Hepatocyte (in vitro differentiated cells): Measurements from ENCODE around the gene TPRKB.

ENCODE experiments used
- EZH2 ChIP-seq: fragments of 200-600 bp; sonication (generic); IDR thresholded peaks from 2 replicates; pipeline ENCODE4 v1.6.1; 2016; ENCODE audit warnings: antibody characterized with exemption, mild to moderate bottlenecking, borderline replicate concordance
- TF ChIP-seq, protein P1 (sequence below): fragments of 200-600 bp; sonication (generic); IDR thresholded peaks from 2 replicates; pipeline ENCODE4 v1.5.1; 2016; ENCODE audit warnings: antibody characterized with exemption, mild to moderate bottlenecking; ENCODE audit not compliant: poor library complexity

DNA sequence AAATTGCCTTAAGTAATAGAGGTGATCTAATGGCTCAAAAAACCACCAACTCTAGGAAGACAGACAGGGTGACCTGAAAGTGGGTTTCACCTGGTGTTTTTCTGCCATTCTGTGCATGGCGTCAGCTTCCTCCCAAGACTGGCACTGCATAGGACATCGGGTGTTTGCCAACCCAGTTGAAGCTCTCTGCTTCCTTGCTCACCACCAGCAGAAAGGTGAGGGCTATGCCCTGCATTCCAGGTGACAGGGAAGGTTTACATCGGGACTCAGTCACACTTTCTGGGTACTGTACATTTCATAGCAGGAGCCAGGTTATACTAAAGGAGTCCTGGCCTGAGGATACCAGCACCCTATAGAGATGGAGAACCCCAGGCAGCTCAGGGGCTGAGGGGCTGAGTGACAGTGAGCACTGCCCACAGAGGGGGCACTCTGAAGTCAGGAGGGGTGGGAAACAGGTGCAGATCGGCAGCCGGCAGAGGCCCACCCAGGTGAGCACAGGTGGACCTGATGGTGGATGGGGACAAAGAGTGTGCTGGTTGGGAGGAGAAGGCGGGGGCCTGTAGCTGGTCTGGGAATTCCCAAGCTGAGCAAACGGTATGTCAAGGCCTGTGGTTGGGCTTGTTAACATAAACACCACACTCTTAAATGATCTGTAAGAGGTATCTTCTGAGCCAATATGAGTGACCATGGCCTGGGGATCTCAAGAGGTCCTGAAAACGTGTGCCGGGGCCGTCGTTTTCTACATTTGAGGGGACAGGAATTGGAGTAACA, 18.1 kb downstream of the TPRKB start:
- TF ChIP-seq, protein P1, sequence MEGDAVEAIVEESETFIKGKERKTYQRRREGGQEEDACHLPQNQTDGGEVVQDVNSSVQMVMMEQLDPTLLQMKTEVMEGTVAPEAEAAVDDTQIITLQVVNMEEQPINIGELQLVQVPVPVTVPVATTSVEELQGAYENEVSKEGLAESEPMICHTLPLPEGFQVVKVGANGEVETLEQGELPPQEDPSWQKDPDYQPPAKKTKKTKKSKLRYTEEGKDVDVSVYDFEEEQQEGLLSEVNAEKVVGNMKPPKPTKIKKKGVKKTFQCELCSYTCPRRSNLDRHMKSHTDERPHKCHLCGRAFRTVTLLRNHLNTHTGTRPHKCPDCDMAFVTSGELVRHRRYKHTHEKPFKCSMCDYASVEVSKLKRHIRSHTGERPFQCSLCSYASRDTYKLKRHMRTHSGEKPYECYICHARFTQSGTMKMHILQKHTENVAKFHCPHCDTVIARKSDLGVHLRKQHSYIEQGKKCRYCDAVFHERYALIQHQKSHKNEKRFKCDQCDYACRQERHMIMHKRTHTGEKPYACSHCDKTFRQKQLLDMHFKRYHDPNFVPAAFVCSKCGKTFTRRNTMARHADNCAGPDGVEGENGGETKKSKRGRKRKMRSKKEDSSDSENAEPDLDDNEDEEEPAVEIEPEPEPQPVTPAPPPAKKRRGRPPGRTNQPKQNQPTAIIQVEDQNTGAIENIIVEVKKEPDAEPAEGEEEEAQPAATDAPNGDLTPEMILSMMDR = no peak
- TF ChIP-seq EZH2 = no peak
